Stimulated activated CD8-positive, alpha-beta memory T cell treated with anti-CD3 and anti-CD28 coated beads, Interleukin-15, amount 100 ng/mL, for 4 hours (primary cell): ENCODE measurements around the gene RIMBP2.

ENCODE experiments used
- DNase-seq, 2 donors: peaks; one replicate each; pipeline ENCODE4 v3.0.0-alpha.2; 2020; ENCODE audit warnings: low read depth in 2 of 2

RIMBP2 gene

GRCh38 chr12:130569521-130569920 lies 146.6 kb downstream of the RIMBP2 start:
- no peak for DNase-seq

- DNase-seq, result no peak
These were observed 147.6 kb downstream of the RIMBP2 start for GRCh38 chr12:130568501-130568900.

- no peak for DNase-seq
These were observed 148.1 kb downstream of the RIMBP2 start for GRCh38 chr12:130568041-130568440.

GRCh38 chr12:130566446-130567155 lies 149.5 kb downstream of the RIMBP2 start:
- DNase-seq, result no peak

- DNase-seq, result no peak
These were observed 150.9 kb downstream of the RIMBP2 start for GRCh38 chr12:130565189-130565588.

GRCh38 chr12:130563323-130563722 lies 152.8 kb downstream of the RIMBP2 start:
- no peak for DNase-seq

- DNase-seq, result no peak
These were observed 153.4 kb downstream of the RIMBP2 start for GRCh38 chr12:130562716-130563115.

GRCh38 chr12:130560321-130560720 lies 155.8 kb downstream of the RIMBP2 start:
- DNase-seq, result no peak

GRCh38 chr12:130559806-130560205 lies 156.3 kb downstream of the RIMBP2 start:
- DNase-seq, result no peak

- DNase-seq, result no peak
These were observed 158.0 kb downstream of the RIMBP2 start for GRCh38 chr12:130557886-130558765.

GRCh38 chr12:130557201-130557600 lies 158.9 kb downstream of the RIMBP2 start:
- no peak for DNase-seq

GRCh38 chr12:130556486-130557055 lies 159.5 kb downstream of the RIMBP2 start:
- no peak for DNase-seq

- DNase-seq, result no peak
These were observed 160.2 kb downstream of the RIMBP2 start for GRCh38 chr12:130555628-130556485.

- no peak for DNase-seq
These were observed 160.9 kb downstream of the RIMBP2 start for GRCh38 chr12:130555221-130555620.

GRCh38 chr12:130552483-130552996 lies 163.6 kb downstream of the RIMBP2 start:
- DNase-seq, result no peak

- no peak for DNase-seq
These were observed 166.7 kb downstream of the RIMBP2 start for GRCh38 chr12:130549361-130549760.

GRCh38 chr12:130547480-130548155 lies 168.5 kb downstream of the RIMBP2 start:
- no peak for DNase-seq

GRCh38 chr12:130546494-130546893 lies 169.6 kb downstream of the RIMBP2 start:
- DNase-seq, result no peak

- DNase-seq, result no peak
These were observed 170.6 kb downstream of the RIMBP2 start for GRCh38 chr12:130545475-130545874.

- DNase-seq, result no peak
These were observed 175.7 kb downstream of the RIMBP2 start for GRCh38 chr12:130540376-130540775.
